NCI-H1694 treated with DMSO at 0.1 percent for 48 hours (cell line): ENCODE measurements around the gene LHFPL3.
"Not testable (repeated sequence)": the region's sequence is repeated elsewhere in the genome, so short reads cannot be mapped to it uniquely, and the experiment has no call there.

Experiments used
- DNase-seq: peaks from one replicate; lab custom pipeline; 2025; lab: John Stamatoyannopoulos, UW

The LHFPL3 gene

GRCh38 chr7:104695563-104695962 lies 367.2 kb downstream of the LHFPL3 start:
- no peak for DNase-seq

- DNase-seq: no peak
Observed at GRCh38 chr7:104700336-104700735, 371.9 kb downstream of the LHFPL3 start.

DNA sequence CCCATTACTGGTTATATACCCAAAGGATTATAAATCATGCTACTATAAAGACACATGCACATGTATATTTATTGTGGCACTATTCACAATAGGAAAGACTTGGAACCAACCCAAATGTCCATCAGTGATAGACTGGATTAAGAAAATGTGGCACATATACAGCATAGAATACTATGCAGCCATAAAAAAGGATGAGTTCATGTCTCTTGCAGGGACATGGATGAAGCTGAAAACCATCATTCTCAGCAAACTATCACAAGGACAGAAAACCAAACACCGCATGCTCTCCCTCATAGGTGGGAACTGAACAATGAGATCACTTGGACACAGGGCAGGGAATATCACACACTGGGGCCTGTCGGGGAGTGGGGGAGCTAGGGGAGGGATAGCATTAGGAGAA lies 392.6 kb downstream of the LHFPL3 start:
- not testable (repeated sequence) for DNase-seq

- no peak for DNase-seq
Observed at GRCh38 chr7:104723001-104723400, 394.6 kb downstream of the LHFPL3 start.

DNA sequence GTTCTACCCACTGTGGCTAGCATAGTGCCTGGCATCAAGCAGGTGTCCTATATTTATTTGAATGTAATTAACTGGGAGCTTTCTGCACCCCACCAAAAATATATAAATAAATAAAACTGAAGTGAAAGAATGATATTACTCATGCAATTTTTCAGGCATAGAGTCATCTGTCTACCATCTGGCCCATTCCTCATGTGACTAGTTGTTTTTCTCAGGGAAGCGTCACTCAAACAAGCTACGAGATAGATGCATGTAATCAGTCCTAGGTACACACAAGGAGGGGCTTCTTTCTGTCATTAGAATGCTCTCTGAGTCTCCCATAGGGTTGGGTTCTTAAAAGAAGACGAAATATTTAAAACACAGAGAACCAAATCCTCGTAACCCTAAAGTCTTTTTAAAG lies 430.1 kb downstream of the LHFPL3 start:
- DNase-seq: peak; percentile 29

GRCh38 chr7:104761892-104762291 lies 433.5 kb downstream of the LHFPL3 start:
- DNase-seq: no peak

DNA sequence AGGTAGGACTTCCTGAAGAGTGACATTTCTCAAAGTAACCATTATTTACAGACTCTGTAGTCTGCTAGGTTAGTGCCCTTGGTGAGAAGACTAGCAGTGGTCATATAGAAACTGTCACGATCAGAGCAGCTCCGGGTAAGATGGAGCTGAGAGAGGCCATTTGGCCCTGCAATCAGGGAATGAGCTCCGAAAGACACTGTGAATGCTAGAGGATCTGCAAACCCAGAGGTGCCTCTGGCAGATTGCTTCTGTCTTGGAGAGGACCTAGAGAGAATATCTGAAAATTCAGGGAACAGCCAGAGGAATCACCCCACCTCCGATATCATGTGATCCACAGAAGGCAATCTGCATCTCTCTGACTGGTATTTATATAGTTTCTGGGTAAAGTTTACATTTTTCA lies 438.7 kb downstream of the LHFPL3 start:
- DNase-seq: no peak

DNA sequence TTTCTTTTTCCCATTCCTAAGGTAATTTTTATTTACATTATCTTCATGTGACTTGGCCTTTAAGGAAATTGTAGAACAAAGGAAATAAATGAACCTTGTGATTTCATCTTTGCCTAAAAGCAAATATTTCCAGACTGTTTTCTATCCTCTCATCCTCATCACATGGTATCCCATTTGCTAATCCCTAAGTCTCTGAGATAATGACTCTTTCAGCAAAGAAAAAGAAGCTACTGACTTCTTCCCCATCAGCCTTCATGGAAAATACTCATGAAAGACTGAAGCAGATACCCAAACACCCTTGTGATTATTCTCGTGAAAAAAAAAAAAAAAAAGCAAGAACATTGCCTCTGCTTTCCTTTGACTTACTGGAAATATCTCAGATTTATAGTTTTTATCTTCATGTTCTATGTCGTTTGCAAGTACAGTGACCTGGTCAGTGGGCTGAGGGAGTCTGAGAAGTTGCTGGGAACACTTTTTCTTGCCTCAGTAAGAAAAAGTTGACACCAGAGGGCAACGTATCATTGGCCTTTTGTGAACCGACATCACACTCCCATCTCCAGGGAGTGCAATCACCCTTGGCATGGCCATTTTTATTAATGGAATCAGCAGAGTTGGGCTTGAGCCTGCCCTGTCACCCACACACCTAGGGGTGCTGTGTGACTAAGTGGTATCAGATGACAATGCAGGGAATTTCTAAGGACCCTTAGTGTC lies 439.6 kb downstream of the LHFPL3 start:
- no peak for DNase-seq

GRCh38 chr7:104772405-104773345 lies 444.3 kb downstream of the LHFPL3 start:
- peak; percentile 9 for DNase-seq

GRCh38 chr7:104773796-104774195 lies 445.4 kb downstream of the LHFPL3 start:
- no peak for DNase-seq

DNA sequence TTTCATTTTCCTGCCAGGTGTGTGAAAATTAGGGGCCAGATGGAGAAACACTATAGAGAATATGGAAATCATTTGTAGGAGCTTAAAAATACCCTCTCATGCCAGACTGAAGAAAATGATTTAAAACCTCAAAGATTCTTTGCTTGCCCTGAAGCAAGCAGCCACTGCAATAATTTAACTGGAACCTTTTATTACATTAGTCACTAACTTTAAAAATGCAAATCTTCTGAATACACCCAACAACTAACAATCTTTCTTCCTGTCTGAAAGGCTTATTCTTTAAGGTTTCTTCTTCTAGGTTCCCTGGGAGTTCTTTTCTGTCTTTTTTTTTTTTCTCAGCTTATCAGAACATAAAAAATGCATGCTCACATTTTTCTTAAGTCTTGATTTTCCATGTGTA lies 447.1 kb downstream of the LHFPL3 start:
- no peak for DNase-seq

DNA sequence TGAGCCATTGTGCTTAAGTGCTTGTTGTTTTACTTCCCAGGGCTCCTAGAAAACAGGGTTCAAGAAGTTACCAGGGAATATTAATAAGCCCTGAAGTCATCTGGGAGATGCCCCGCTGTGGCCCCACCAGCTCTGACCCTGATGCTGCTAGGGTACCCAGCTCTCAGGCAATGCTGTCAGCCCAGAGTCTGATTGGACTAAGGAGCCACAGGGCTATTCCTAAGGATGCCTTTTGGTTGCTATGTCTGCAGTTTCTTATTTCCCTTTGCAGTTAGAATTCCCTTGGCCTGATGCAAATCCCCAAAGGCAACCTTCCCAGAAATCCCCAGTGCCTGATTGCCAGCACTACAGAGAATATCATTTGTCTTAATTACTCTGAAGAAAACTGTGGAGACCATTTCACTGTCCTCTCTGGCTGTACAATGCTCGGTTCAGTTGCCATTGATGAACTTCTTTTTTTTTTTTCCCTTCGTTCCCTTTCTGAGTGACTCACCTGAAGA lies 448.9 kb downstream of the LHFPL3 start:
- DNase-seq: no peak

DNA sequence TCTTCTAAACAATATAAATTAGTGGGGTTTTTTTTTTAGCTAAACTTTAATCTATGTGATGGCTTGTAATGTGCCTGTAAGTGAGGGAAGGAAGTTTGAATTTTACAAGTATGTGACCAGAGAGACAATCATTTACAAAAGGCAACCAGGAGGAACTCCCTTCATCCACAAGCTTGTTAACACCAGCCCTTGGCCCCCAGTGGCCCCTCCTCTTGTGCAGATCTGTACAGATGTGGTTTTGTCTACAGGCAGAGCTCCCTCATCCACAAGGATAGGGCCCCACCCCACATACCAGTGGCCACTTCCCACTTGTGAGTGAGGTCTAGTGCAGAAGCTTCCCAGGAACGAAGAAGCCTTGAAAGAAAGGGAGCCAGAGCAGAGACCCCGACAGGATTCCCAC lies 451.5 kb downstream of the LHFPL3 start:
- no peak for DNase-seq

- no peak for DNase-seq
Observed at GRCh38 chr7:104784686-104785085, 456.3 kb downstream of the LHFPL3 start.

DNA sequence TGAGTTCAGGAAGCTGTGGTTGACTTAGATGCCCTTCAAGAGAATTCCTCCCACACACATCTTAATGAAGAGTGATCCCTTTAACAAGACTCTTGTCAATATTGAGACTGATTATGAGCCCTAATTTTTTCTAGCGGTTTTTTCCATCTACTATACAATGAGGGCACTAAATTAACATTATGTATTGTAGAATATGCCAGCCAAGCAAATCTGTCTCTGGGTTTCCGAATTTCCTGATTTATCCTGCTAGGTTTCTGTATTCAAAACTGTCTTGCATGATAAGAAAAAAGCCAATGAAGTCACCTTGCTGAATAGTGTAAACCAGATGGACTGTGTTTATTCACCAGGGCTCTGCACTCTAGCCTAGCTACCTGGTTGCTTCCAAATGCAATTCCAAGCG lies 461.4 kb downstream of the LHFPL3 start:
- no peak for DNase-seq

GRCh38 chr7:104790440-104790839 lies 462.0 kb downstream of the LHFPL3 start:
- no peak for DNase-seq

DNA sequence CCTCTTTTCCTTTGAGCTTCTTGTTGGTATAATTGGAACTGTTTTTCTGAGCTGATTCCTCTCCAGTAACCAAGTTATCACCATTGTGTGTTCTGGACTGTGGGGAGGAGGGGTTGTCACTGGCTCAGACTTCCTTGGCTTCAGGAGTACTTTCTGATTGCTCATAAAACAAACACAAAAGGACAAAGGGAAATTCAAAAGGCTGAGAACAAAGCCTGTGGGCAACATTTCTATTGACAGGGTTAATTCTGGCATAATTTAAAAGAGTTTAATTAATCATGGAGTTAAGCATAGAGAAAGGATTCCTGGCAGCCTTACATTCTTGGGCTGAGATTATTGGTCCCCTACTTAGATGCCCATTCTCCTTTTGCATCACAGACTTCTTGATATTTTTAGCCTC lies 462.7 kb downstream of the LHFPL3 start:
- no peak for DNase-seq

DNA sequence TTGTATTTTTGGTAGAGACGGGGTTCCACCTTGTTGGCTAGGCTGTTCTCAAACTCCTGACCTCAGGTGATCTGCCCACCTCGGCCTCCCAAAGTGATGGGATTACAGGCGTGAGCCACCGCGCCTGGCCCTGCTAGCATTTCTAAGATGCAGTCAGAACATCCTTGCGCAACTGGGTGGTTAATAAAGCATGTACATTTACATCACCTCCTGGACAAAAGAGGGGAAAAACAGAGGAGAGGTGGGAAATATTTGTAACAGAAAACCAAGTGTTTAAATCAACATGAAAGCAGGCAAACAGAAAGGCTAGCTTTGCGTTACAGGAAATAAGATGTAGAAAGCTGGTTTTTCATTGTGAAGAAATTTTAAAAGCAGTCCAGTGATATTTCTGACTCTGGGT lies 464.7 kb downstream of the LHFPL3 start:
- no peak for DNase-seq

GRCh38 chr7:104794154-104794553 lies 465.8 kb downstream of the LHFPL3 start:
- DNase-seq: no peak

DNA sequence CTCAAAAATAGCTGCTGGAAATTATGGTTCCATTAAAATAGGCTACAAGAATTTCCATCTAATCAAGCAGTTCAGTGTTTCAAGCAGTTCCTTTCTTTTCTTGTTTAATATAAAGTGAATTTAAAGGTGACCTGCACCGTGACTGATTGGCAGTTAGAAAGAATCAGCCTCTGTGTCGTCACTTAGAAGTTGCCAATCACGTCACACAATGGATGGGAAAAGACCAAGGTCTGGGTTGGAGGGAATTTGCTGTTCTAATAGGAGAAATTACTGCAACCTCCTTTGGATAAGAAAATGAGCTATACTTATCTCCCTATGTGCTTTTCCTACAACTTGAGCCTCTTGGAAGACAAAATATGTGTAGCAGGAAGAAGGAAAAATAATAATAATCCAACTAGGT lies 466.2 kb downstream of the LHFPL3 start:
- no peak for DNase-seq

GRCh38 chr7:104795086-104795485 lies 466.7 kb downstream of the LHFPL3 start:
- no peak for DNase-seq

DNA sequence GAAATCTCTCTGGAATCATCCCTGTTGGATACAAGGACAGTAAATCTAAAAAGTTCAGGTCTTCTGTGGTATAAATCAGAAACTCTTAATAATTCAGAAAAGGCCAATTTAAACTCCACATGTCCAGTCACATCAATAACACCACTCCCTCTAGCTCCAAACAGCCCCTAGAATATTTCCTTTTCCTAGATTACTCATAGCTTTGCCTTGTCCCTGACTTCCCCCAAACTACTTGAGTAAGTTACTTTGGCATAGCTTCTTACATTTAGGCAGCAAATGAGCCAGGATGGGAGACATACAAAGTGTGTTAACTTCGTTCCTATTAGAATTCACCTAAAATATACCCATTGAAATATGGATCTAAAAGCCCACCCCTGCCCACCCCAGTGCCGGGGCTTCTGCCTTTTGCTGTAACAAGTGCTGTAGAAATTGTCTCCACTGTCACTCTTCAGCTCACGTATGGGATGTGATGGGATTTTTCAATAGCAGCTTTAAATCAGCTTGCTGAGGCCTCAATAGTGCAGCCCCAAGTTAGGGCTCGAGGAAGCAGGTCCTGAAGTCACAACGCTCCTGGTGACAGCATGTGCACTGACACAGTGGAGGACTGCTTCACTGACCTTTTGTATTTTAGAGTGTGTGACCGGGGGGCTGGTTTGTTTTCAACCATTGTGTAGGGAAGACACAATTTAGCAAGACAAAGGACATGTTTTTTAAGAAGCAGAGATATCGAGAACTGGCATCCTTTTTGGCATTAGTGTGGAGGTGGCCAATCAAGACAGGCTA lies 467.4 kb downstream of the LHFPL3 start:
- DNase-seq: no peak
